SU-DHL-6 (cell line): Measurements from ENCODE around the gene COG2.

Source experiments
- H2AFZ ChIP-seq: fragments of 200-600 bp; sonication (generic); 2 replicates; pipeline ENCODE4 v1.6.1; 2014; ENCODE audit warnings: low read depth, mild to moderate bottlenecking, moderate library complexity, mixed read lengths, antibody characterized with exemption, low read length; ENCODE audit not compliant: severe bottlenecking
- H3F3A ChIP-seq: fragments of 200-600 bp; shearing (Covaris generic); 2 replicates; pipeline ENCODE4 v1.6.0; 2016; ENCODE audit warnings: antibody characterized with exemption, mild to moderate bottlenecking; ENCODE audit not compliant: insufficient read depth
- H3K27ac ChIP-seq: fragments of 200-600 bp; sonication (generic); 2 replicates; pipeline ENCODE4 v1.5.1; 2016; ENCODE audit warnings: low read depth, mild to moderate bottlenecking, low read length, moderate library complexity, mixed read lengths
- H3K27me3 ChIP-seq: fragments of 200-600 bp; sonication (generic), shearing (Covaris generic); 2 replicates; pipeline ENCODE4 v1.6.0; 2014; ENCODE audit warnings: mild to moderate bottlenecking, low read length
- H3K36me3 ChIP-seq: fragments of 200-600 bp; sonication (generic); 2 replicates; pipeline ENCODE4 v1.6.1; 2014; ENCODE audit warnings: mild to moderate bottlenecking, low read length, mixed read lengths
- H3K4me2 ChIP-seq: fragments of 300-600, 200-600 bp; shearing (Covaris generic), sonication (generic); 2 replicates; pipeline ENCODE4 v1.6.0; 2014; ENCODE audit warnings: low read length, low read depth, mild to moderate bottlenecking; ENCODE audit not compliant: poor library complexity, severe bottlenecking
- H3K4me3 ChIP-seq: fragments of 200-600 bp; sonication (generic); 2 replicates; pipeline ENCODE4 v1.5.1; 2014; ENCODE audit warnings: antibody characterized with exemption, low read length, mild to moderate bottlenecking, mixed read lengths; ENCODE audit not compliant: insufficient read depth, poor library complexity, severe bottlenecking
- H3K79me2 ChIP-seq: fragments of 200-600 bp; sonication (generic); 2 replicates; pipeline ENCODE4 v1.6.1; 2014; ENCODE audit warnings: mild to moderate bottlenecking, low read length, moderate library complexity; ENCODE audit not compliant: insufficient read depth
- H3K9ac ChIP-seq: fragments of 200-600 bp; sonication (generic); 2 replicates; pipeline ENCODE4 v1.7.0; 2014; ENCODE audit warnings: mild to moderate bottlenecking, low read length
- H3K9me2 ChIP-seq: fragments of 200-600 bp; sonication (generic); replicated peaks from 2 replicates; pipeline ENCODE4 v1.6.1; 2014; ENCODE audit warnings: low read length; ENCODE audit not compliant: insufficient read depth
- H3K9me3 ChIP-seq: fragments of 200-600 bp; sonication (generic); 2 replicates; pipeline ENCODE4 v1.6.1; 2014; ENCODE audit warnings: low read length, mixed read lengths; ENCODE audit not compliant: insufficient read depth
- H4K20me1 ChIP-seq: fragments of 200-600 bp; sonication (generic); 2 replicates; pipeline ENCODE4 v1.6.1; 2014; ENCODE audit warnings: low read depth, mild to moderate bottlenecking, antibody characterized with exemption, low read length, moderate library complexity, mixed read lengths
- CTCF ChIP-seq: fragments of 200-600 bp; sonication (generic); IDR thresholded peaks from one replicate; pipeline ENCODE4 v1.5.1; 2017; ENCODE audit warnings: antibody characterized with exemption, mild to moderate bottlenecking, low read length, moderate library complexity; ENCODE audit not compliant: insufficient read depth, poor library complexity, severe bottlenecking
- EZH2phosphoT487 ChIP-seq: fragments of 200-600 bp; sonication (generic), shearing (Covaris generic); conservative IDR thresholded peaks from 2 replicates; pipeline ENCODE4 v1.6.1; 2018; ENCODE audit warnings: mild to moderate bottlenecking, antibody characterized with exemption, low read length, moderate library complexity, mixed read lengths

Gene COG2

GRCh38 chr1:230626232-230626631, 16.0 kb upstream of the COG2 start:
- no peak overlapping the region for H2AFZ ChIP-seq

GRCh38 chr1:230627767-230628166, 14.5 kb upstream of the COG2 start:
- H3K9me3 ChIP-seq = no peaks in the 10 kb centered on the region
- no peak overlapping the region for H3K27ac ChIP-seq
- TF ChIP-seq CTCF (no peak), EZH2phosphoT487 (no peak)
- H3K9ac ChIP-seq = no peak overlapping the region
- H2AFZ ChIP-seq = no peak overlapping the region
- H3K4me3 ChIP-seq = no peak overlapping the region
- H3K79me2 ChIP-seq = no peaks in the 10 kb centered on the region
- H4K20me1 ChIP-seq = no peaks in the 10 kb centered on the region
- no peaks in the 10 kb centered on the region for H3F3A ChIP-seq
- H3K4me2 ChIP-seq = no peak overlapping the region
- no peaks in the 10 kb centered on the region for H3K36me3 ChIP-seq
- no peaks in the 10 kb centered on the region for H3K9me2 ChIP-seq
- H3K27me3 ChIP-seq = no peaks in the 10 kb centered on the region

More at GRCh38 chr1:230626232-230626631, 16.0 kb upstream of the COG2 start:
- Histone ChIP-seq H4K20me1 (no peaks in the 10 kb centered on the region), H3K36me3 (no peaks in the 10 kb centered on the region), H3K9me2 (no peaks in the 10 kb centered on the region), H3K79me2 (no peaks in the 10 kb centered on the region), H3F3A (no peaks in the 10 kb centered on the region), H3K4me3 (no peak overlapping the region), H3K27me3 (no peaks in the 10 kb centered on the region), H3K27ac (no peak overlapping the region), H3K4me2 (no peak overlapping the region), H3K9ac (no peak overlapping the region), H3K9me3 (no peaks in the 10 kb centered on the region)
- TF ChIP-seq CTCF (no peak), EZH2phosphoT487 (no peak)

- no peaks in the 10 kb centered on the region for H3K9me3 ChIP-seq
- TF ChIP-seq CTCF (no peak), EZH2phosphoT487 (no peak)
These were observed 12.8 kb upstream of the COG2 start for GRCh38 chr1:230629511-230629910.

More at GRCh38 chr1:230629511-230629910, 12.8 kb upstream of the COG2 start:
- Histone ChIP-seq H3K4me2 (no peak overlapping the region), H2AFZ (no peak overlapping the region), H4K20me1 (no peaks in the 10 kb centered on the region), H3K27ac (no peak overlapping the region), H3K79me2 (no peaks in the 10 kb centered on the region), H3K9ac (no peak overlapping the region), H3F3A (no peaks in the 10 kb centered on the region), H3K36me3 (no peaks in the 10 kb centered on the region), H3K27me3 (no peaks in the 10 kb centered on the region), H3K4me3 (no peak overlapping the region), H3K9me2 (no peaks in the 10 kb centered on the region)
